Gastrocnemius medialis (tissue), 4 donors: ENCODE data around the gene CHST15. TPM values are rescaled to one million over a fixed set of nuclear protein-coding genes. Genes with fewer than 3 reads are reported as not detected.

ENCODE experiments used
- ATAC-seq, 2 donors: fragments of 150-250 bp; one replicate each; pipeline ENCODE4 v1.9.1; 2016
- DNase-seq, 2 donors: peaks; one replicate each; pipeline ENCODE4 v3.0.0-alpha.2; 2019
- H3K27ac ChIP-seq, 4 donors: fragments of 200-600 bp; sonication (generic); 1 replicate in 1 of 4; 2 replicates in 3 of 4; pipeline ENCODE4 v1.5.1; 2016 to 2018; ENCODE audit warnings: mild to moderate bottlenecking in 2 of 4, moderate library complexity in 1 of 4
- H3K27me3 ChIP-seq, 3 donors: fragments of 200-600 bp; sonication (generic) in 2 of 3; 1 replicate in 1 of 3; 2 replicates in 2 of 3; pipeline versions ENCODE4 v1.5.1 to v1.6.0; 2016 to 2019; ENCODE audit warnings: mild to moderate bottlenecking in 1 of 3, moderate library complexity in 1 of 3
- H3K36me3 ChIP-seq, 2 donors: fragments of 200-600 bp; sonication (generic) in 1 of 2; one replicate each; pipeline ENCODE4 v1.5.1; 2017 to 2018
- H3K4me1 ChIP-seq, 2 donors: fragments of 200-600 bp; sonication (generic) in 1 of 2; one replicate each; pipeline ENCODE4 v1.5.1; 2016 to 2017; ENCODE audit warnings: mild to moderate bottlenecking in 2 of 2
- H3K4me3 ChIP-seq, 4 donors: fragments of 200-600 bp; sonication (generic) in 3 of 4; 1 replicate in 1 of 4; 2 replicates in 3 of 4; pipeline ENCODE4 v1.5.1; 2016 to 2019; ENCODE audit warnings: mild to moderate bottlenecking in 2 of 4
- H3K9me3 ChIP-seq, 3 donors: fragments of 200-600 bp; sonication (generic) in 2 of 3; 1 replicate in 1 of 3; 2 replicates in 2 of 3; pipeline ENCODE4 v1.5.1; 2016 to 2019
- CTCF ChIP-seq, 5 experiments: fragments of 450-650 bp in 3 of 5; fragments of 200-600 bp in 2 of 5; sonication (generic) in 2 of 5; IDR thresholded peaks in 4 of 5; conservative IDR thresholded peaks in 1 of 5; 1 replicate in 4 of 5; 2 replicates in 1 of 5; pipeline ENCODE4 v1.5.1; 2016 to 2019; ENCODE audit warnings: antibody characterized with exemption in 5 of 5, mild to moderate bottlenecking in 3 of 5, moderate library complexity in 3 of 5
- POLR2A ChIP-seq, 2 donors: fragments of 450-650 bp; IDR thresholded peaks; one replicate each; pipeline ENCODE4 v1.6.1; 2017; ENCODE audit warnings: antibody characterized with exemption in 2 of 2, mild to moderate bottlenecking in 2 of 2, moderate library complexity in 2 of 2
- in situ Hi-C, 4 donors: fragments of 200-750 bp; cut with MboI; loops; one replicate each; pipeline versions ENCODE4 v1.15.0 to v1.8.0; 2017; ENCODE audit warnings: low sequenced_read_pairs in 4 of 4
- intact Hi-C: fragments of 100-400 bp; cut with DNase I; formaldehyde crosslinking; loops from one replicate; pipeline ENCODE4 v1.15.1; 2023; ENCODE audit warnings: low total_unique reads
- total RNA-seq, 4 donors: library from RNA; depleted of rRNA; stranded (reverse); fragments of >200 nt; gene quantifications; one replicate each; pipeline versions ENCODE4 v1.1.0 to v1.2.3, GENCODE V29; 2016

CHST15 gene
- total RNA-seq, 4 donors from 2014 or later: 9.0 to 32.2 (median 20.3) TPM

- in situ Hi-C loops (no loop called here), intact Hi-C loops (loop anchor here (1.0 kb wide), 1 partner anchor 28 kb away; no protein-coding TSS in a partner anchor)
- H3K4me3 ChIP-seq: no peak overlapping the region
- ATAC-seq (peak; percentile 84 to 95), DNase-seq (peak; percentile 86 to 89)
- H3K4me1 ChIP-seq: peaks cover 4 to 16% of the 10 kb centered on the region in 2 donors
- TF ChIP-seq CTCF (IDR thresholded peaks at IDR 0.05 in 4 of 5, conservative IDR thresholded peaks at IDR 0.05 in 1 of 5) (no peak), POLR2A (IDR thresholded peaks at IDR 0.05) (no peak)
- no peaks in the 10 kb centered on the region for H3K9me3 ChIP-seq
- H3K27me3 ChIP-seq: no peaks in the 10 kb centered on the region
- H3K27ac ChIP-seq: peak overlapping the region; percentile 49 to 77 (median 54)
- H3K36me3 ChIP-seq: no peaks in the 10 kb centered on the region
Observed at GRCh38 chr10:124122211-124122610, 28.8 kb upstream of the CHST15 start.

- no peak for DNase-seq
- in situ Hi-C loops (no loop called here), intact Hi-C loops (no loop called here)
- H3K27me3 ChIP-seq: no peaks in the 10 kb centered on the region
- no peaks in the 10 kb centered on the region for H3K9me3 ChIP-seq
- peaks cover 4 to 16% of the 10 kb centered on the region in 2 donors for H3K4me1 ChIP-seq
- no peak overlapping the region for H3K4me3 ChIP-seq
- no peak for TF ChIP-seq POLR2A (IDR thresholded peaks at IDR 0.05)
- TF ChIP-seq CTCF (IDR thresholded peaks at IDR 0.05 in 4 of 5, conservative IDR thresholded peaks at IDR 0.05 in 1 of 5): no peak
- H3K27ac ChIP-seq: no peak overlapping the region
- no peaks in the 10 kb centered on the region for H3K36me3 ChIP-seq
- no peak for ATAC-seq
Observed at GRCh38 chr10:124120410-124121061, 27.1 kb upstream of the CHST15 start.

GRCh38 chr10:124119946-124120345 lies 26.5 kb upstream of the CHST15 start:
- no peaks in the 10 kb centered on the region for H3K27me3 ChIP-seq
- H3K9me3 ChIP-seq: no peaks in the 10 kb centered on the region
- ATAC-seq (no peak), DNase-seq (no peak)
- intact Hi-C loops (no loop called here), in situ Hi-C loops (no loop called here)
- H3K4me3 ChIP-seq: no peak overlapping the region
- H3K36me3 ChIP-seq: no peaks in the 10 kb centered on the region
- peaks cover 4 to 16% of the 10 kb centered on the region in 2 donors for H3K4me1 ChIP-seq
- H3K27ac ChIP-seq: peak overlapping the region in 3 of 4 donors; percentile 55 to 58 (median 57)
- no peak for TF ChIP-seq POLR2A (IDR thresholded peaks at IDR 0.05)
- TF ChIP-seq CTCF (IDR thresholded peaks at IDR 0.05 in 4 of 5, conservative IDR thresholded peaks at IDR 0.05 in 1 of 5): no peak

GRCh38 chr10:124119216-124119615 lies 25.8 kb upstream of the CHST15 start:
- no peaks in the 10 kb centered on the region for H3K36me3 ChIP-seq
- H3K4me1 ChIP-seq: peaks cover 4 to 16% of the 10 kb centered on the region in 2 donors
- H3K9me3 ChIP-seq: no peaks in the 10 kb centered on the region
- H3K27ac ChIP-seq: peak overlapping the region in 3 of 4 donors; percentile 55 to 58 (median 57)
- H3K4me3 ChIP-seq: no peak overlapping the region
- intact Hi-C loops: no loop called here
- in situ Hi-C loops: no loop called here
- DNase-seq (no peak), ATAC-seq (no peak)
- no peak for TF ChIP-seq POLR2A (IDR thresholded peaks at IDR 0.05)
- TF ChIP-seq CTCF (IDR thresholded peaks at IDR 0.05 in 4 of 5, conservative IDR thresholded peaks at IDR 0.05 in 1 of 5): no peak
- H3K27me3 ChIP-seq: no peaks in the 10 kb centered on the region
